HG02938 (cell line): ENCODE data around the gene ZNF383.
"Not testable (repeated sequence)": the region's sequence is repeated elsewhere in the genome, so short reads cannot be mapped to it uniquely, and the experiment has no call there.

Experiments
- ATAC-seq: cut with Tn5 transposase; IDR thresholded peaks from one replicate; pipeline ENCODE4 v1.9.1; 2021; ENCODE audit warnings: mild to moderate bottlenecking, moderate library complexity; ENCODE audit not compliant: unreplicated experiment

Gene ZNF383

GRCh38 chr19:37217775-37218591 lies at the start of gene ZNF383:
Gene ZNF383, plus strand, starts transcription at chr19:37218214. Its CDS starts 12,240 bp downstream, at chr19:37230454.
- ATAC-seq: peak; percentile 83

- ATAC-seq: peak; percentile 95
These were observed 45.3 kb upstream of the ZNF383 start, which contains the start of gene ZNF585A for GRCh38 chr19:37172368-37173366. Gene ZNF585A, minus strand, starts transcription at chr19:37172695. Its CDS starts 2,785 bp downstream, at chr19:37169910.

GRCh38 chr19:37186071-37186470 lies 31.9 kb upstream of the ZNF383 start:
- not testable (repeated sequence) for ATAC-seq

- ATAC-seq: not testable (repeated sequence)
These were observed 22.8 kb upstream of the ZNF383 start for GRCh38 chr19:37195248-37195647.

- not testable (repeated sequence) for ATAC-seq
These were observed 20.9 kb upstream of the ZNF383 start for GRCh38 chr19:37197115-37197514.

- no peak for ATAC-seq
These were observed 20.2 kb upstream of the ZNF383 start for GRCh38 chr19:37197768-37198167.

GRCh38 chr19:37217480-37217774 lies 587 bp upstream of the ZNF383 start:
- no peak for ATAC-seq

GRCh38 chr19:37218592-37218935 lies 550 bp downstream of the ZNF383 start:
- no peak for ATAC-seq

GRCh38 chr19:37220383-37220782 lies 2.4 kb downstream of the ZNF383 start:
- ATAC-seq: no peak

GRCh38 chr19:37221136-37221535 lies 3.1 kb downstream of the ZNF383 start:
- no peak for ATAC-seq

- ATAC-seq: no peak
These were observed 8.2 kb downstream of the ZNF383 start for GRCh38 chr19:37226248-37226647.

GRCh38 chr19:37227996-37228395 lies 10.0 kb downstream of the ZNF383 start:
- no peak for ATAC-seq

- no peak for ATAC-seq
These were observed 25.2 kb downstream of the ZNF383 start for GRCh38 chr19:37243206-37243632.

GRCh38 chr19:37251308-37252229 lies 33.6 kb downstream of the ZNF383 start:
- ATAC-seq: no peak

GRCh38 chr19:37263028-37263427 lies 45.0 kb downstream of the ZNF383 start:
- ATAC-seq: not testable (repeated sequence)

- ATAC-seq: not testable (repeated sequence)
These were observed 49.0 kb downstream of the ZNF383 start for GRCh38 chr19:37267005-37267404.

- not testable (repeated sequence) for ATAC-seq
These were observed 49.7 kb downstream of the ZNF383 start for GRCh38 chr19:37267755-37268154.

- not testable (repeated sequence) for ATAC-seq
These were observed 62.6 kb downstream of the ZNF383 start for GRCh38 chr19:37280656-37281055.

GRCh38 chr19:37284020-37284419 lies 66.0 kb downstream of the ZNF383 start:
- ATAC-seq: not testable (repeated sequence)

- not testable (repeated sequence) for ATAC-seq
These were observed 71.2 kb downstream of the ZNF383 start for GRCh38 chr19:37289229-37289628.
